Measurements from ENCODE around the gene OSBPL6.

- TF ChIP-seq CTCF (IDR thresholded peaks at IDR 0.05 in 2 of 3, conservative IDR thresholded peaks at IDR 0.05 in 1 of 3; ENCODE audit: borderline replicate concordance in 1 of 3, insufficient read depth in 1 of 3, low read depth in 2 of 3, low read length in 2 of 3) (no peak), POLR2A (IDR thresholded peaks at IDR 0.05; ENCODE audit: borderline replicate concordance, extremely low read depth, insufficient read depth, insufficient read length) (no peak), SP1 (IDR thresholded peaks at IDR 0.05; ENCODE audit: low read depth) (no peak), EGR1 (IDR thresholded peaks at IDR 0.05; ENCODE audit: low read depth) (no peak)
Observed at GRCh38 chr2:178244777-178245176, 50.5 kb downstream of the OSBPL6 start.

Measured in HCT116 (cell line).